Fibroblast of skin of left biceps (primary cell): Measurements from ENCODE around the gene RNF149.
"Not testable (repeated sequence)": the region's sequence is repeated elsewhere in the genome, so short reads cannot be mapped to it uniquely, and the experiment has no call there.

Source experiments
- DNase-seq, 2 experiments: peaks; one replicate each; pipeline ENCODE4 v3.0.0-alpha.2; 2013; ENCODE audit warnings: low read depth in 2 of 2

Gene RNF149

DNA sequence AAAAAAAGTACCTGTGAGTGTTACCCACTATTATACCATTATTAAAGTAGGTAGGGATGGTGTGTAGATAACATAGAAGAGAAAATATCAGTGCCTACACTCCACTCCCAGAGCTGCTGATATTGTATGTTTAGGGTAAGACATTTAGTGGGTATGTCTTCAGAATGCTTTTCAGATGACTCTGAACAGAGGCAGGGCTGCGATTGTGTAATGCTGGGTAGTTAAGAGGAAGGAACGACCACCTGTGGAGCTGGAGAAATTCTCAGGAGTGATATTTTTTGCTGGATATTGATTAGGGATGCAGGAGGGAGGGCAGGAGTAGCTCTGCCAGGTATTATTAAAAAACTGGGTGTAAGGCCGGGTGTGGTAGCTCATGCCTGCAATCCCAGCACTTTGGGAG, 53.0 kb downstream of the RNF149 start:
- no peak for DNase-seq

DNA sequence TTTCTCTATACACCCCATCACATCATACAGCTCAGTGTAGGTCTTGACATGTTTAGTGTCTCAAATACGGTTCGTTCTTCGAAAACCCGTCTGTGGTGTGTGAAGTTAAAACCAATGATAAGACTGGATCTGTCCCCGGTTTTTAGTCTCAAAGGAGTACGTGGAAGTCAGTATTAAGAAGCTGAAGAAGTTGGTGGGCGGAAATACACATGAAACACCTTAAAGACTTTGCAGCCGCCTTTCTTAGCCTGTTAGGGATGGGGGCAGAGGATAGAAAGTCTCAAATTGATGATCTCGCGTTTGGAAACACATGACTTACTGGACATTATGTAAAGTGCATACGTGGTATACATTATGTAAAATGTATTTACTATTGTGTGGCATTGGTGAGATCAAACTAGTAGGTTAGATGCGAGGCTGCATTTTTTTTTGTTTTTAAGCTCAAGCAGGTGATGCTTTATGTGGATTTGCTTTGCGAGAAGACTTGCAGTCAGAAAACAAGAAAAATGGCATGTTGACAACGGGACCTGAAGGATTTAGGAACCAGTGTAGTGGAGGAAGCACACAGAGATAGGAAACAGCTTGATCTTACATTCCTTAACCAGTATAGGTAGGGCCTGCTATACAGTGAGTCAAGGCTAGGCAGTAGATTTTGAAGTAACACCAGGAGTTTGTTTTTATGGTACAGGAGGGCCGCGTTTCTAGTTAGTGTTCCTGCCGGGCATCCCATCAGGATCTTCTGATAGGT, 54.6 kb downstream of the RNF149 start:
- DNase-seq, result no peak

DNA sequence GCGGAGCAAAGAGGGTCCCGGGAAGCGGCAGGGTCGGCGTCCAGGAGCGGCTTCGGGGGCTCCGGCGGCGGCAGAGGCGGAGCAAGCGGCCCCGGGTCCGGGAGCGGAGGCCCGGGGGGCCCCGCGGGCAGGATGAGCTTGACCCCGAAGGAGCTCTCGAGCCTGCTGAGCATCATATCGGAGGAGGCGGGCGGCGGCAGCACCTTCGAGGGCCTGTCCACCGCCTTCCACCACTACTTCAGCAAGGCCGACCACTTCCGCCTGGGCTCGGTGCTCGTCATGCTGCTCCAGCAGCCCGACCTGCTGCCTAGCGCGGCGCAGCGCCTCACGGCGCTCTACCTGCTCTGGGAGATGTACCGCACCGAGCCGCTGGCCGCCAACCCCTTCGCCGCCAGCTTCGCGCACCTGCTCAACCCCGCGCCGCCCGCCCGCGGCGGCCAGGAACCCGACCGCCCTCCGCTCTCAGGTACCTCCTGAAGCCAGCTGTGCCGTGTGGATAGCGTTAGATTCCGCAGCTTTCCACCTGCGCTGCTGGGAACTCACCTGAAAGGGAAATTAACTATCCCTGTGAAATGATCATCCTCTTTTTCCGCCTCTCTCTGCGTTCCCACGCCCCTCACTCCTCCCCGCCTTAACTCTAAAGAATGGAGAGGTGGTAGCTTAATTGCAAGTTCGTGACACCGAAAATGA, 55.3 kb downstream of the RNF149 start:
- DNase-seq, result no peak

DNA sequence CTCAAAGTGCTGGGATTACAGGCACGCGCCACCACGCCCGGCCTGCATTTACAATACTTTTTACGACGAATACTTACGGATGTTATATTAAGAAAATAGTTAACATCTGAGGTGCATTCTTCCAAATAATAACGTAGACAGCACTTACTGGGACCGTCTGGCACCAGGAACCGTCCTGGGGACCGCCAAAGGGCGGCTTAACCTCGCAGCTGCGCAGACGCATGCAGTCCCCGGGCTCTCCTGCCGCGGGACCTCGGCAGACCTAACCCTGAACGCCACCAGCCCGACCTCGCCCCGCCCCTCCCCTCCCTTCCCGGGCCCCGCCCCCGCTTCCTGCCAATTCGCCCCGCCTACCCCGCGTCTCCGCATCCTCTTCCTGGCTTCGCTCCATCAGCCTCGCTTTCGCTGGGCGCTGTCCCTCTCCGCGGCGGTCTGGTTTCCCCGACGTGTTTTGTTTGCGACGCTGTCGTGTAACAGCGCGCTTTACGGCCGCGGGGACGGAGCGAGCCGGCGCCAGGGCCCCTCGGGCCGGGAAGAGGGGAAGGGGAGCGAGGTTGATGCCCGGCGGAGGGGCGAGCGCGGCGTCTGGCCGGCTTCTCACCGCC, 56.0 kb downstream of the RNF149 start, which contains the start of gene CNOT11:
CNOT11 (plus strand) TSS at position 479 of the 605 bp plus-strand sequence; CDS start at position 558, 79 bp downstream.
- peak; percentile 97 to 98 for DNase-seq

DNA sequence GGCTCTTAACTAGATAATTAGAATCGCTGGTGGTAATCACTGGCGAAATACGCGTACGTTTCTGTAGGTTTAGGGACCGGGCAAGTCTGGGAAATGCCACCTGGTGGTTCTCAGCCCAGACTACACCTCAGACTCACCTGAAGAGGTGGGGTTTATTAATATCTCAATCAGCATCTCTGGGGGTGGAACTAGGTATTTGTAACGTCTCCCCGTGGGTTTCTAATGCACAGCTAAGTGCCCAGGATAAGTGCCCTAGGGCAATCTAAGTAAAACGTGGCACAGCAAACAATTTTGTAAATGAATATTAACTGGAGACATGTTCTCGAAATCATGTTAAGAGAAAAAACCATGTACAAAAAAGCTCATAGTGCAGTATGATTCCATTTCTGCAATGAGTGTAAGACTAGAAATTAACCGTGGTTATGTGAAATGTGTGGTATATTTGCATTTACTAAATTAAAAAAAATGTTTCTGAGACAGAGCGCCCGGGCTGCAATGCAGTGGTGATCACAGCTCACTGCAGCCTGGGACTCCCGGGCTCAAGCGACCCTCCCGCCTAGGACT, 56.6 kb downstream of the RNF149 start:
- no peak for DNase-seq

DNA sequence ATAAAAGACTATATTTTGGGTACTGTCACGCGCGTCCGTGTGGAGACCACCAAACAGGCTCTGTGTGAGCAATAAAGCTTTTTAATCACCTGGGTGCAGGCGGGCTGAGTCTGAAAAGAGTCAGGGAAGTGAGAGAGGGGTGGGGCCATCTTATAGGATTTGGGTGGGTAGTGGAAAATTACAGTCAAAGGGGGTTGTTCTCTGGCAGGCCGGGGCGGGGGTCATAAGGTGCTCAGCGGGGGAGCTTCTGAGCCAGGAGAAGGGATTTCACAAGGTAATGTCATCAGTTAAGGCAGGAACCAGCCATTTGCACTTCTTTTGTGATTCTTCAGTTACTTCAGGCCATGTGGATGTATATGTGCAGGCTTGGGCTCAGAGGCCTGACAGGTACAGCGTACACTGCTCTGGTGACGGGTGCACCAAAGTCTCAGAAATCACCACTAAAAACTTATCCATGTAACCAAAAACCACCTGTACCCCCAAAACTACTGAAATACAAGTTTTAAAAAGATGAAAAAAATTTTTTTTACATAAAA, 57.2 kb downstream of the RNF149 start:
- not testable (repeated sequence) for DNase-seq

DNA sequence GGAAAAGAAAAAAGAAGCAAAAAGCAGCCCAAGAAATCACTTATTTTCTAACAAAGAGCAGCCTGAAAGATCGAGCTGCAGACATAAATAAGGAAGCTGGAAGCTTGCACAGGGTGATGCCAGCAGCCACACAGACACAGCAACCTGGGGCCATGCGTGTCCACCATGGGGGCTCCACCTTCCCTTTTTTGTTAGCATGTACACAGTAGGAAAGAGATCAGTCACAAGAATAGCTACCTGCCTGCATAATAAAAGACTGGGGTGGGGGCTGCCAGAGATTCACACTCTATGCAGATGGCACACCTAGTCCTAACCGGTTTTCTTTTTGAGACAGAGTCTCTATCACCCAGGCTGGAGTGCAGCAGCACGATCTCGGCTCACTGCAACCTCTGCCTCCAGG, 58.7 kb downstream of the RNF149 start:
- no peak for DNase-seq

DNA sequence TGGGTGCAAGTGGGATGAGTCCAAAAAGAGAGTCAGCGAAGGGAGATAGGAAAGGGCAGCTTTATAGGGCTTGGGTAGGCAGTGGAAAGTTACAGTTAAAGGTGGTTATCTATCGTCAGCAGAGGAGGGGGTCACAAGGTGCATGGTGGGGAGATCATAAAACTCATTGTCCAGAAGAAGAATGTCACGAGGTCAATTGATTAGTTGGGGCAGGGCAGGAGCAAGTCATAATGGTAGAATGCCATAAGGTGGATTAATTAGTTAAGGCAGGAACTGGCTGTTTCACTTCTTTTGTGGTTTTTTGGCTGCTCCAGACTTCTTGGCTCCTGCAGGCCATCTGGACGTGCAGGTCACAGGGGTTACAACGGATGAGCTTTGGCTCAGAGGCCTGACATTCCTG, 59.7 kb downstream of the RNF149 start:
- not testable (repeated sequence) for DNase-seq

DNA sequence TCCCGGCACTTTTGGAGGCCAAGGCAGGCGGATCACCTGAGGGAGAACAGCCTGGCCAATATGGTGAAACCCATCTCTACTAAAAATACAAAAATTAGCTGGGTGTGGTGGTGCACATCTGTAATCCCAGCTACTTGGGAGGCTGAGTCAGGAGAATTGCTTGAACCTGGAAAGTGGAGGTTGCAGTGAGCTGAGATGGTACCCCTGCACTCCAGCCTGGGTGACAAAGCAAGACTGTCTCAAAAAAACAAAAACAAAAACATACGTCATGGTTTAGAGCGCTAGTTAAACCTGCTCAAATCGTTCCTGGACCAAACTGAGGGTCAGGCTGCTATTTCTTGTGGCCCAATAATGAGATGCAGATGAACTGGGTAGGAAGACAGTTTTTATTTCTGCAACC, 63.0 kb downstream of the RNF149 start:
- DNase-seq, result not testable (repeated sequence)

DNA sequence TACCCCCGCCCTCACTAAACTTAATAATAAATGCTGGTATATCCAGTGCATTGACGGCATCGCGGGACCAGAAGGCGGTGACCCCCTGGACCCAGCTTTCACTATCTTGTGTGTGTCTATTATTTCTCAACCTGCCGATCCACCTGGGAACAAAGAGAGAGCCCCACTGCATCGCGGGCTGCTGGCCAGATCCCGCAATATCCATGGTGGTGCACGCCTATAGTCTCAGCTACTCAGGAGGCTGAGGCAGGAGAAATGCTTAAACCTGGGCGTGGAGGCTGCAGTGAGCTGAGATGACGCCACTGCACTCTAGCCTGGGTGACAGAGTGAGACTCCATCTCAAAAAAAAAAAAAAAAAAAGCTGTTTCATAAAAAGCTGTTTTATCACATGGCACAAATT, 63.6 kb downstream of the RNF149 start:
- not testable (repeated sequence) for DNase-seq

DNA sequence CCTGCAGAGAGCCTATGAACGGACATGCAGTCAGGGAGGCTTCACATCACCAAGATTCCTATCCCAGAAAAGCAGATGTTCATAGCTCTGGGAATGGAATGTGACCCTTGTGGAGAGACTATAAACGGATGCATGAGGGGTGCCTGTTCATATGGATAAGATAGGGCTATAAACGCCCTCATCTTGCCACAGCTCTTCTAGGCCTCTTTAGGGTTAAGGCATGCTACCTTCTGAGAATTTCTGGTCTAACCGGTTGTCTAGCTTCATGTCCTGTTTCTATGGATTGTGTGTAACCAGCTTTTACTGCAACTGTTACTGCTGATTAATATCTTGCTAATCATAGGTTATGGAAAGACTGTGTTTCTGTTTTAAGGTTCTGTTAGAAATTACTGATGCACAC, 64.1 kb downstream of the RNF149 start:
- not testable (repeated sequence) for DNase-seq

DNA sequence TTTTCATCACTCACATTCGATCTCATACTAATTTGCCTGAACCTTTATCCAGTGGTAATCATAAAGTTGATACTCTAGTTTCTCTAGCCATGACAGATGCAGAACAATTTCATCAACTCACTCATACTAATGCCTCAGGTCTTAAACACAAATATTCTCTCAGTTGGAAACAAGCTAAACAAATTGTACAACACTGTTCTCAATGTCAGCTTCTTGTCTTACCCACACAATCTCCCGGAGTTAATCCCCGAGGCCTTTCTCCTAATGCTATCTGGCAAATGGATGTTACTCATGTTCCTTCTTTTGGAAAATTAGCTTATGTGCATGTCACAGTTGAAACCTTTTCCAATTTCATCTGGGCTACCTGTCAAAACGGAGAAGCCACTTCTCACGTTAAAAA, 67.3 kb downstream of the RNF149 start:
- no peak for DNase-seq

DNA sequence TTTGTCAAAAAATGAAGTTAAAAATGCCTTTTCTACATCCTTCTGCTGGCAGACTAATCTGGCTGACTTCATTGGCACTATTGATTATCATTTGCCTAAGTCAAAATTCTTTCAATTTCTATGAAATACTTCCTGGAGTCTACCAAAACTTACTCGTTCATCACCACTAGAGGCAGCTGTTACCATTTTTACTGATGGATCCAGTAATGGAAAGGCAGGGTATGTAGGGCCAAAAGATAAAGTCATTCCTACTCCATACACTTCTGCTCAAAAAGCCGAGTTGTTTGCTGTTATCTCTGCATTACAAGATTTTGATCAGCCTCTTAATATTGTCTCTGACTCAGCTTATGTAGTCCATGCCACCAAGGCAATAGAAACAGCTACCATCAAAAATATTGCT, 67.8 kb downstream of the RNF149 start:
- DNase-seq, result not testable (repeated sequence)

DNA sequence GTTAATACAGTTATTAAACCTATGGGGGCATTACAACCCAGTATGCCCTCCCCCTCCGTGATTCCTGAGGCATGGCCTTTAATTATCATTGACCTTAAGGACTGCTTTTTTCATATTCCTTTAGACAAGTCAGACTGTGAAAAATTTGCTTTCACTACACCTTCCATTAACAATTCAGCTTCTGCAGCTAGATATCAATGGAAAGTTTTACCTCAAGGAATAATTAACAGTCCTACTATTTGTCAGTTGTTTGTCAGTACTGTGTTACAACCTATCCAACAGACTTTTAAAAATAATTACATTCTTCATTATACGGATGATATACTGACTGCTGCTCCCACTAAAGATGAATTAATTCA, 68.8 kb downstream of the RNF149 start:
- not testable (repeated sequence) for DNase-seq

DNA sequence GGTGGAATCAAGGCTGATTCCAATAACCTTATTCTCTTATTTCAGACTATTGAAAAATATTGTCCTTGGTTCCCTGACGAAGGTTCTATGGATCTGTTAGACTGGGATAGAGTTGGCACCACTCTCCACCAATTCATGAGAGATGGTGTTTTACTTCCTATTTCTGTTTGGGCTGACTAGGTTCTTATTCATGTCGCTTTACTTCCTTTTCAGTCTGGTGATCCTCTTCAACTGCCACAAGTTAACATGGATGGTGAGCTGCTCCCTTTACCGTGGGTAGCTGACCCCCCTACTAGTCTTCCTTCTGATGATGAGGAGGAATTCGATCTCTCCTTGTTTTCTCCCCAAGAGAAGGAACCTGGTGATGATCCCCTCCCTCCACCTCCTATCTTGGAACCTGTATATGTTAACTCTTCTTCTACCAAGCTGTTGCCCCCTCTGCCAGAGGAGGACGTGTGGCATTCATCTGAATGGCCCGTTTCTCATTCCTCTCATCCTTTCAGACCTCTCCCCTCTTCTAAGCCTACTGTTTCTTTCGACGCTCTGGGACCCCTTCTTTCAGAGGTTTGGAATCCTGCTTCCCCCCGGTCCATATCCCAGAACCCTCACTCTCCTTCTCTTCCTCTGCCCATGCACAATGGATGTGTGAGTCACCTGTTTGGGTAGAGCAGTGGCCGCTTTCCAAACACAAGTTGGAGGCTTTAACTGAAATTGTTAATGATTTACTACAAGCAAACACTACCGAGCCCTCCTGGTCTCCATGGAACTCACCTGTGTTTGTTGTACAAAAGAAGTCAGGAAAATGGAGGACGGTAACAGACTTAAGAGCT, 69.4 kb downstream of the RNF149 start:
- DNase-seq, result no peak

DNA sequence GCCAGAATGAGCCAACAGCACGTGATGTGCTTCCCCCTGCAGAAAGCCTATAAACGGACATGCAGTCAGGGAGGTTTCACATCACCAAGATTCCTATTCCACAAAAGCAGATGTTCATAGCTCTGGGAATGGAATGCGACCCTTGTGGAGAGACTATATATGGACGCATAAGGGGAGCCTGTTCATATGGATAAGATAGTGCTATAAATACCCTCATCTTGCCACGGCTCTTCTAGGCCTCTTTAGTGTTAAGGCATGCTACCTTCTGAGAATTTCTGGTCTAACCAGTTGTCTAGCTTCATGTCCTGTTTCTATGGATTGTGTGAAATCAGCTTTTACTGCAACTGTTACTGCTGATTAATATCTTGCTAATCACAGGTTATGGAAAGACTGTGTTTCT, 70.6 kb downstream of the RNF149 start:
- DNase-seq, result peak in 1 of 2 experiments; percentile 12

DNA sequence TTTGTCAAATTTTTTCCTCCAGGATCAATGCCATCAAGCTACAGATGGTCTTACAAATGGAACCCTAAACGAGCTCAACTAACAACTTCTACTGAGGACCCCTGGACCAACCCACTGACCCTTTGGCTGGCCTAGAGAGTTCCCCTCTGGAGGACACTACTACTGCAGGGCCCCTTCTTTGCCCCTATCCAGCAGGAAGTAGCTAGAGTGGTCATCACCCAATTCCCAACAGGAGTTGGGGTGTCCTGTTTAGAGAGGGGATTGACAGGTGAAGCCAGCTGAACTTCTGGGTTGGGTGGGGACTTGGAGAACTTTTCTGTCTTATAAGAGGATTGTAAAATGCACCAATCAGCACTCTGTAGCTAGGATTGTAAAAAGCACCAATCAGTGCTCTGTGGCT, 72.5 kb downstream of the RNF149 start:
- DNase-seq, result not testable (repeated sequence)

DNA sequence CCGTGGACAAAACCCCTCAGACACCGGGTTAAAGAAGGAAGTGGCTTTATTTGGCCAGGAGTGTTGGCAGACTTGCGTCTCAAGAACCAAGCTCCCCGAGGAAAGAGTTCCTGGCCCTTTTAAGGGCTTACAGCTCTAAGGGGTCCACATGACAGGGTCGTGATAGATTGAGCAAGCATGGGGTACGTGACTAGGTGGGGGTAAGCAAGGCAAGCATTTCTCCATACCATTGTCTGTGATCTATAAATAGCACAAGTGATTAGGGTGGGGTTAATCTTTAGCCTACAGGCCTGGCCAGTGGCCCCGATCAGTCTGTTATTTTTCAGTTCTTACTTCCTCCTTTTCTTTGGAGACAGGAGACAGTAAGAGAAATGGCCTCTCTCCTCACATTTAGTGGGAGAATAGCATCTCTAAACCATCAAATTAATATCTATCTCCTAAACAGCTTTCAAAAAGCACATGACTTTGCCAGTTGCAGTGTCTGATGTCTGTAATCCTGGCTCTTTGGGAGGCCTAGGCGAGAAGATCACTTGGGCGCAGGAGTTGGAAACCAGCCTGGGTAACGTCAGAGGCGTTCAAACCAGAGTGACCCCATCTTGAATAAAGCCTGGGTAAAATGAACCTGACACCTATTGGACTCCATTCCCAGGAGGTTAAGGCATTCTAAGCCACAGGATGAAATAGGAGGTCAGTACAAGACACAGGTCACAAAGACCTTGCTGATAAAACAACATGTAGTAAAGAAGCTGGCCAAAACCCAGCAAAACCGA, 74.1 kb downstream of the RNF149 start:
- no peak for DNase-seq

DNA sequence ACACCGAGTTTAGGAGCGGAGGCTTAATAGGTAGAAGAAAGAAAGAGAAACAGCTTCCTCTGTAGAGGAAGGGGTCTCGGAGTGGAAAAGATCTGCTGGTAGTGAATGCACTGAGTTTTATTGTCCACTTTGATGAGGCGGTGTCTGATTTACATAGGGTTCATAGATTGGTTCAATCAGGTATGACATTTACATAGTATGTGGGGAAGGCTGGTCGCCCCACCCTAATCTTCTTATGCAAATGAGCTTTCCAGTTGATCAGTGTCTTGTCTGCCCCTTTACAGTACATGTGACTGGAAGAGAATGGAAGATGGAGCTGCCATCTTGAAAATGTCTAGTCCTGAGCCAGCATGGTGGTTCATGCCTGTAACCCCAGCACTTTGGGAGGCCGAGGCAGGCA, 75.7 kb downstream of the RNF149 start:
- DNase-seq, result no peak

DNA sequence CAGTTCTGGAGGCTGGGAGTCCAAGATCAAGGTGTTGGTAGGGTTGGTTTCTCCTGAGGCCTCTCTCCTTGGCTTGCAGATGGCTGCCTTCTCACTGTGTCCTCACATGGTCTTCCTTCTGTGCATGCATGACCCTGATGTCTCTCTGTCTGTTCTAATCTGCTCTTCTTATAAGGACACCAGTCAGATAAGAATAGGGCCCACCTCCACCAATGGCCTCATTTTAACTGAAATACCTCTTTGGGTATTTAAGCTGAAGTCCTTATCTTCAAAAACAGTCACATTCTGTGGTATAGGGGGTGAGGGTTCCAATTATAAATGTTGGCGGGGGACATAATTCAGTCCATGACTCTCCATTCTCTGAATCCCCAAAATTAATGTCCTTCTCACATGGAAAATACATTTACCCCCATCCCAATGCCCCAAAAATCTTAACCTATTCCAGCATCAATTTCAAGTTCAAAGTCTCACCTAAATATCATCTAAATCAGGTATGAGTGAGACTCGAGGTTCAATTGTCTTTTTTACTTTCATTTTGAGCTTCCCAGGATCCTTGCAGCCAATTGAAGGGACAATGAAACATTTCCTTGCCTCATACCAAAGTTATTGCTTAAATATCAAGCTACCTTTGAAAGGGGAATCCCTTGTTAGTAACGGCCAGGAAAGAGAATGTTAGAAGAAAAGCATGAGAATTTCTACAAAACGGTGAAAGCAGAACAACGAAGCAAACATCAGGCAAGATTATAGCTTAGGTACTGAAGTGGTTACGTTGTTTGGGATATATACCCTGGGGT, 76.4 kb downstream of the RNF149 start:
- no peak for DNase-seq
